ENCODE data around the gene TERF2IP. TPM values are rescaled to one million over a fixed set of nuclear protein-coding genes. Genes with fewer than 3 reads are reported as not detected.

Gene TERF2IP
- total and polyA plus RNA-seq, 2 experiments from 2014 or later: 12.0 to 18.0 TPM

GRCh38 chr16:75603241-75603640 is 44.3 kb upstream of the TERF2IP start:
- H3K4me1 ChIP-seq (ENCODE audit: insufficient read depth): no peaks in the 10 kb centered on the region
- no peak for DNase-seq (ENCODE audit: low spot score)
- peaks cover 8% of the 10 kb centered on the region for H3K9me3 Mint-ChIP-seq
- ATAC-seq: no peak
- no peak overlapping the region for H3K4me2 ChIP-seq
- no peak overlapping the region for H2AFZ ChIP-seq
- H3K27ac Mint-ChIP-seq: no peak overlapping the region
- no peaks in the 10 kb centered on the region for H3K27me3 ChIP-seq (ENCODE audit: insufficient read depth)
- no peaks in the 10 kb centered on the region for H3K27me3 Mint-ChIP-seq (ENCODE audit: insufficient read depth, low read depth, poor library complexity)
- H3K4me3 Mint-ChIP-seq: no peak overlapping the region
- no peaks in the 10 kb centered on the region for H3K79me2 ChIP-seq (replicated peaks; ENCODE audit: insufficient read depth)
- H3K4me3 ChIP-seq: no peak overlapping the region
- H3K4me1 Mint-ChIP-seq: no peaks in the 10 kb centered on the region
- H3K36me3 Mint-ChIP-seq (ENCODE audit: low read depth): peaks cover 74% of the 10 kb centered on the region
- TF ChIP-seq ZNF114 (CRISPR knock-in tag; IDR thresholded peaks at IDR 0.05) (no peak), JUNB (IDR thresholded peaks at IDR 0.05; ENCODE audit: unreplicated experiment) (no peak), REST (IDR thresholded peaks at IDR 0.05; ENCODE audit: unreplicated experiment) (no peak), CTCF (conservative IDR thresholded peaks at IDR 0.05; ENCODE audit: low read depth in 2 of 2) (no peak), ZNF462 (CRISPR knock-in tag; IDR thresholded peaks at IDR 0.05) (no peak), EZH2phosphoT487 (IDR thresholded peaks at IDR 0.05; ENCODE audit: unreplicated experiment) (no peak), NANOG (IDR thresholded peaks at IDR 0.05; ENCODE audit: borderline replicate concordance) (no peak), ETS1 (IDR thresholded peaks at IDR 0.05) (no peak), ZNF331 (CRISPR knock-in tag; IDR thresholded peaks at IDR 0.05; ENCODE audit: low read depth) (no peak), STAT1 (IDR thresholded peaks at IDR 0.05; ENCODE audit: unreplicated experiment) (no peak), CREB1 (CRISPR knock-in tag; IDR thresholded peaks at IDR 0.05; ENCODE audit: low read depth) (no peak)
- no peaks in the 10 kb centered on the region for H3K9me2 ChIP-seq (ENCODE audit: insufficient read depth)
- H3F3A ChIP-seq (replicated peaks; ENCODE audit: low read depth): no peaks in the 10 kb centered on the region
- no peak overlapping the region for H3K27ac ChIP-seq (ENCODE audit: low read depth)
- peaks cover 39% of the 10 kb centered on the region for H3K36me3 ChIP-seq (ENCODE audit: insufficient read depth)
- H4K20me1 ChIP-seq (replicated peaks; ENCODE audit: insufficient read depth): no peaks in the 10 kb centered on the region; the same call in none of the 2 replicates
